Neural progenitor cell (in vitro differentiated cells): ENCODE results near the gene SPRED2.

ENCODE experiments used
- CTCF ChIP-seq: fragments of 200-600 bp; sonication (generic); IDR thresholded peaks from 2 replicates; pipeline ENCODE4 v1.5.1; 2017; ENCODE audit warnings: antibody characterized with exemption, mild to moderate bottlenecking
- EZH2 ChIP-seq: fragments of 200-600 bp; sonication (generic); IDR thresholded peaks from 2 replicates; pipeline ENCODE4 v1.6.1; 2017; ENCODE audit warnings: antibody characterized with exemption, mild to moderate bottlenecking, moderate library complexity
- EZH2phosphoT487 ChIP-seq: fragments of 200-600 bp; sonication (generic); IDR thresholded peaks from 2 replicates; pipeline ENCODE4 v1.6.1; 2017; ENCODE audit warnings: antibody characterized with exemption

- TF ChIP-seq CTCF, result peak; percentile 14
- no peak for TF ChIP-seq EZH2
- TF ChIP-seq EZH2phosphoT487, result no peak
These were observed 45.4 kb downstream of the SPRED2 start for GRCh38 chr2:65386989-65387388.
